Liver (tissue), 9 donors: ENCODE results near the gene SNRPD2. TPM values are rescaled to one million over a fixed set of nuclear protein-coding genes. Genes with fewer than 3 reads are reported as not detected.
A peak's percentile ranks its signal among the peaks of the same experiment; 100 is the strongest.

Experiments used
- DNase-seq: peaks from one replicate; pipeline ENCODE4 v3.0.0-alpha.2; 2017; ENCODE audit warnings: low spot score
- H3K27ac ChIP-seq, 2 donors: one replicate each; pipeline ENCODE4 v1.7.0; 2013; ENCODE audit warnings: inconsistent platforms in 2 of 2, low read length in 2 of 2, control low read depth in 1 of 2, low read depth in 1 of 2, mild to moderate bottlenecking in 1 of 2
- H3K27me3 ChIP-seq, 4 donors: one replicate each; pipeline versions ENCODE4 v1.6.1 to v1.7.0; 2013; ENCODE audit warnings: low read length in 3 of 4, inconsistent platforms in 1 of 4, mild to moderate bottlenecking in 1 of 4, moderate library complexity in 1 of 4; ENCODE audit not compliant: control insufficient read depth in 4 of 4, insufficient read depth in 4 of 4
- H3K36me3 ChIP-seq, 4 donors: one replicate each; pipeline versions ENCODE4 v1.6.1 to v1.7.0; 2013; ENCODE audit warnings: low read length in 3 of 4, mild to moderate bottlenecking in 3 of 4, low read depth in 1 of 4, moderate library complexity in 1 of 4; ENCODE audit not compliant: control insufficient read depth in 4 of 4, insufficient read depth in 3 of 4
- H3K4me1 ChIP-seq, 4 donors: one replicate each; pipeline versions ENCODE4 v1.6.1 to v1.7.0; 2013; ENCODE audit warnings: low read length in 3 of 4, mild to moderate bottlenecking in 3 of 4, moderate library complexity in 1 of 4; ENCODE audit not compliant: control insufficient read depth in 4 of 4, insufficient read depth in 4 of 4
- H3K4me3 ChIP-seq, 3 donors: one replicate each; pipeline versions ENCODE4 v1.6.1 to v1.7.0; 2013; ENCODE audit warnings: low read length in 3 of 3, control low read depth in 1 of 3, low read depth in 1 of 3, mild to moderate bottlenecking in 1 of 3
- H3K9ac ChIP-seq, 2 donors: one replicate each; pipeline ENCODE4 v1.7.0; 2013; ENCODE audit warnings: low read length in 2 of 2, mild to moderate bottlenecking in 2 of 2, moderate library complexity in 2 of 2, control low read depth in 1 of 2, low read depth in 1 of 2
- H3K9me3 ChIP-seq, 4 donors: one replicate each; pipeline versions ENCODE4 v1.6.1 to v1.7.0; 2013; ENCODE audit warnings: low read length in 3 of 4; ENCODE audit not compliant: control insufficient read depth in 4 of 4
- ATF3 ChIP-seq: IDR thresholded peaks from 2 replicates; pipeline ENCODE4 v1.6.1; 2016; ENCODE audit warnings: antibody characterized with exemption
- CTCF ChIP-seq: fragments of 150-350 bp; IDR thresholded peaks from 2 replicates; pipeline ENCODE4 v1.5.1; 2017; ENCODE audit warnings: improper control_type of control experiment, low read depth, low read length; ENCODE audit not compliant: missing input control
- EGR1 ChIP-seq, 2 donors: IDR thresholded peaks; 2 replicates each; pipeline ENCODE4 v1.6.1; 2016 to 2018; ENCODE audit warnings: antibody characterized with exemption in 2 of 2, low read depth in 2 of 2
- FOXA1 ChIP-seq: IDR thresholded peaks from 2 replicates; pipeline ENCODE4 v1.6.1; 2016; ENCODE audit warnings: antibody characterized with exemption
- FOXA2 ChIP-seq: IDR thresholded peaks from 2 replicates; pipeline ENCODE4 v1.6.1; 2016; ENCODE audit warnings: antibody characterized with exemption
- GABPA ChIP-seq, 2 donors: IDR thresholded peaks in 1 of 2; conservative IDR thresholded peaks in 1 of 2; 2 replicates each; pipeline ENCODE4 v1.6.1; 2016; ENCODE audit warnings: antibody characterized with exemption in 2 of 2, mild to moderate bottlenecking in 1 of 2, moderate library complexity in 1 of 2
- HNF4A ChIP-seq, 2 donors: conservative IDR thresholded peaks; 2 replicates each; pipeline ENCODE4 v1.6.1; 2016; ENCODE audit warnings: antibody characterized with exemption in 2 of 2, mild to moderate bottlenecking in 2 of 2
- HNF4G ChIP-seq: IDR thresholded peaks from 2 replicates; pipeline ENCODE4 v1.6.1; 2016; ENCODE audit warnings: antibody characterized with exemption
- JUND ChIP-seq, 2 donors: IDR thresholded peaks; 2 replicates each; pipeline ENCODE4 v1.6.1; 2016; ENCODE audit warnings: antibody characterized with exemption in 2 of 2
- MAX ChIP-seq: IDR thresholded peaks from 2 replicates; pipeline ENCODE4 v1.6.1; 2016; ENCODE audit warnings: antibody characterized with exemption
- NR2F2 ChIP-seq: IDR thresholded peaks from 2 replicates; pipeline ENCODE4 v1.6.1; 2016; ENCODE audit warnings: antibody characterized with exemption
- RAD21 ChIP-seq, 2 donors: IDR thresholded peaks; 2 replicates each; pipeline ENCODE4 v1.6.1; 2016; ENCODE audit warnings: antibody characterized with exemption in 2 of 2, mild to moderate bottlenecking in 2 of 2
- REST ChIP-seq: IDR thresholded peaks from 2 replicates; pipeline ENCODE4 v1.6.1; 2016; ENCODE audit warnings: antibody characterized with exemption, mild to moderate bottlenecking
- RXRA ChIP-seq, 2 donors: IDR thresholded peaks; 2 replicates each; pipeline ENCODE4 v1.6.1; 2017 to 2018; ENCODE audit warnings: antibody characterized with exemption in 2 of 2, mild to moderate bottlenecking in 1 of 2
- SP1 ChIP-seq: IDR thresholded peaks from 2 replicates; pipeline ENCODE4 v1.6.1; 2018; ENCODE audit warnings: antibody characterized with exemption, mild to moderate bottlenecking
- TAF1 ChIP-seq: conservative IDR thresholded peaks from 2 replicates; pipeline ENCODE4 v1.6.1; 2016; ENCODE audit warnings: antibody characterized with exemption, mild to moderate bottlenecking
- YY1 ChIP-seq: IDR thresholded peaks from 2 replicates; pipeline ENCODE4 v1.6.1; 2016; ENCODE audit warnings: antibody characterized with exemption, mild to moderate bottlenecking
- WGBS: extraction: QIAGEN DNeasy Blood & Tissue Kit; methylation state at CpG from one replicate; pipeline ENCODE4 v1.1.7; 2013; 5-methylcytosine and 5-hydroxymethylcytosine counted together
- polyA plus RNA-seq, 2 donors: library from polyadenylated mRNA; stranded (reverse) in 1 of 2; unstranded in 1 of 2; fragments of 200-250 nt in 1 of 2; fragments of >200 nt in 1 of 2; fragmentation: Nextera tagmentation in 1 of 2; extraction: Ambion mirVana in 1 of 2; gene quantifications; one replicate each; pipeline versions ENCODE4 v1.2.1 to v1.2.3, GENCODE V29; 2013 to 2015
- total RNA-seq, 2 donors: library from RNA; depleted of rRNA; stranded (reverse); fragments of >200 nt; gene quantifications; one replicate each; pipeline ENCODE4 v1.2.3, GENCODE V29; 2014
- donor health status: healthy.
- donor health status: healthy.
- donor health status: healthy.
- donor health status: healthy.
- donor health status: healthy.

SNRPD2 gene
- total and polyA plus RNA-seq, 4 donors: 38.6 to 175 (median 90.5) TPM

DNA sequence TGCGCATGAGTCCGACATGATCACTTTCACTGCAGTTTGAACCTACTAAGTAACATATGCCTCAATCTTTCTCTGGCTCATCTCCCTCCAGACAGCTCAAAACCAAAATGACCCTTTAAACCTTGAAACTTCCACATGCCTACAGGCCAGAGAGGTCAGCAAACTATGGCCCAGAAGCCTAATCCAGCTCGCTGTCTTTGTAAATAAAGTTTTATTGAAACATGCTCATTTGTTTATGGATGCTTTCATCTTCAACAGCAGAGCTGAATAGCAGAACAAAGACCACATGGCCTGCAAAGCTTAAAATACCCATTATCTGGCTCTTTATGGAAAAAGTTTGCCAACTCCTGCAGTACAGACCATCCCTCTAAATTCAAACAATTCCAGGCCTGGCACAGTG, 23.4 kb upstream of the SNRPD2 start:
- Histone ChIP-seq H3K27me3 (no peaks in the 10 kb centered on the region), H3K36me3 (peaks cover 0 to 16% (median 9%) of the 10 kb centered on the region in 4 donors), H3K9ac (no peak overlapping the region), H3K4me3 (no peak overlapping the region), H3K9me3 (no peaks in the 10 kb centered on the region), H3K4me1 (peaks cover 3 to 21% (median 11%) of the 10 kb centered on the region in 4 donors), H3K27ac (no peak overlapping the region)
- no peak for DNase-seq
- TF ChIP-seq RXRA (IDR thresholded peaks at IDR 0.05) (peak in 1 of 2 donors; percentile 30), FOXA2 (no peak)
- 82% methylated on average over 3 of the region's 3 CpGs for WGBS

- Histone ChIP-seq H3K9me3 (no peaks in the 10 kb centered on the region), H3K4me1 (peaks cover 3 to 16% (median 7%) of the 10 kb centered on the region in 4 donors), H3K4me3 (no peak overlapping the region), H3K27me3 (no peaks in the 10 kb centered on the region), H3K36me3 (peaks cover 0 to 16% (median 9%) of the 10 kb centered on the region in 4 donors), H3K9ac (no peak overlapping the region), H3K27ac (no peak overlapping the region)
- no peak for DNase-seq
- 96% methylated on average over 15 of the region's 15 CpGs for WGBS
- TF ChIP-seq SP1 (no peak), FOXA2 (no peak), MAX (no peak), FOXA1 (no peak), EGR1 (IDR thresholded peaks at IDR 0.05; ENCODE audit: low read depth in 2 of 2) (no peak), REST (no peak), HNF4A (conservative IDR thresholded peaks at IDR 0.05) (no peak), CTCF (no peak), TAF1 (no peak), ATF3 (no peak), RAD21 (IDR thresholded peaks at IDR 0.05) (no peak), YY1 (no peak), NR2F2 (no peak), JUND (IDR thresholded peaks at IDR 0.05) (no peak), GABPA (IDR thresholded peaks at IDR 0.05 in 1 of 2, conservative IDR thresholded peaks at IDR 0.05 in 1 of 2) (no peak), HNF4G (no peak), RXRA (IDR thresholded peaks at IDR 0.05) (no peak)
Measured at GRCh38 chr19:45713141-45713540, 21.4 kb upstream of the SNRPD2 start.
